K562 (cell line): ENCODE results near the gene SCARF1. TPM values are rescaled to one million over a fixed set of nuclear protein-coding genes. Genes with fewer than 3 reads are reported as not detected.
A peak's percentile ranks its signal among the peaks of the same experiment; 100 is the strongest.

Source experiments
- CBX1 ChIP-seq: sonication (generic); IDR thresholded peaks from 2 replicates; pipeline ENCODE4 v1.6.1; 2016; ENCODE audit warnings: antibody characterized with exemption, low read depth, mild to moderate bottlenecking
- CTCFL ChIP-seq: IDR thresholded peaks from 2 replicates; pipeline ENCODE4 v1.6.1; 2011; ENCODE audit warnings: borderline replicate concordance, low read depth, mild to moderate bottlenecking, moderate library complexity, low read length; ENCODE audit not compliant: insufficient read depth, poor library complexity, severe bottlenecking
- DPF2 ChIP-seq: fragments of 450-650 bp; IDR thresholded peaks from 2 replicates; pipeline ENCODE4 v1.6.1; 2016
- ETS2 ChIP-seq: IDR thresholded peaks from 2 replicates; pipeline ENCODE4 v1.6.1; 2016; ENCODE audit warnings: borderline replicate concordance, missing genetic modification characterization, mild to moderate bottlenecking, moderate library complexity, missing compliant biosample characterization; ENCODE audit not compliant: poor library complexity, severe bottlenecking
- GATAD2A ChIP-seq: fragments of 450-650 bp; IDR thresholded peaks from 2 replicates; pipeline ENCODE4 v1.6.1; 2017
- GTF2F1 ChIP-seq: IDR thresholded peaks from 2 replicates; pipeline ENCODE4 v1.6.1; 2011; ENCODE audit warnings: low read depth, low read length, improper control_type of control experiment
- HMBOX1 ChIP-seq: sonication (generic); IDR thresholded peaks from 2 replicates; pipeline ENCODE4 v1.6.1; 2016
- HNRNPL ChIP-seq: fragments of 200-400 bp; formaldehyde crosslinking; IDR thresholded peaks from 2 replicates; pipeline ENCODE4 v1.6.1; 2017; ENCODE audit warnings: low read depth, mild to moderate bottlenecking, low read length
- IRF2 ChIP-seq: sonication (generic); formaldehyde crosslinking; IDR thresholded peaks from 2 replicates; pipeline ENCODE4 v1.8.1; 2022; ENCODE audit warnings: mild to moderate bottlenecking, missing genetic modification reagents
- JUND ChIP-seq, 2 experiments: IDR thresholded peaks; 2 replicates in 1 of 2; 3 replicates in 1 of 2; pipeline ENCODE4 v1.6.1; 2011; ENCODE audit warnings: borderline replicate concordance in 2 of 2, low read depth in 2 of 2, low read length in 2 of 2, improper control_type of control experiment in 1 of 2, missing biosample characterization in 1 of 2, missing genetic modification characterization in 1 of 2, missing genetic modification reagents in 1 of 2
- NR0B1 ChIP-seq: fragments of 450-650 bp; IDR thresholded peaks from one replicate; pipeline ENCODE4 v1.6.1; 2018; ENCODE audit warnings: mild to moderate bottlenecking, moderate library complexity; ENCODE audit not compliant: partially characterized antibody
- NR3C1 ChIP-seq: sonication (generic); formaldehyde crosslinking; IDR thresholded peaks from 2 replicates; pipeline ENCODE4 v1.8.1; 2022; ENCODE audit warnings: missing genetic modification reagents
- TCF7 ChIP-seq: sonication (generic); IDR thresholded peaks from 2 replicates; pipeline ENCODE4 v1.6.1; 2016; ENCODE audit warnings: antibody characterized with exemption, borderline replicate concordance
- TCF7L2 ChIP-seq: fragments of 150-350 bp; IDR thresholded peaks from 2 replicates; pipeline ENCODE4 v1.6.1; 2016; ENCODE audit warnings: low read depth, mild to moderate bottlenecking, low read length, moderate library complexity
- ZBTB43 ChIP-seq: sonication (generic); formaldehyde crosslinking; IDR thresholded peaks from 2 replicates; pipeline ENCODE4 v1.8.0; 2023; ENCODE audit warnings: mild to moderate bottlenecking, missing genetic modification reagents
- ZNF143 ChIP-seq: sonication (generic); formaldehyde crosslinking; IDR thresholded peaks from 2 replicates; pipeline ENCODE4 v1.9.0; 2022; ENCODE audit warnings: mild to moderate bottlenecking, missing genetic modification reagents
- ZNF224 ChIP-seq: sonication (generic); formaldehyde crosslinking; IDR thresholded peaks from 2 replicates; pipeline ENCODE4 v1.8.0; 2022; ENCODE audit warnings: mild to moderate bottlenecking, missing genetic modification reagents
- ZNF511 ChIP-seq: sonication (generic); formaldehyde crosslinking; IDR thresholded peaks from 2 replicates; pipeline ENCODE4 v1.8.0; 2022; ENCODE audit warnings: mild to moderate bottlenecking, missing genetic modification reagents
- polyA plus RNA-seq, 8 experiments: library from polyadenylated mRNA; depleted of rRNA in 4 of 8; stranded (reverse) in 5 of 8; unstranded in 3 of 8; fragments of >200 nt; fragmentation: Nextera tagmentation in 2 of 8; fragmentation: Illumina TruSeq in 1 of 8; extraction: Ambion mirVana in 2 of 8; extraction: Trizol in 1 of 8; gene quantifications; 2 replicates each; pipeline versions ENCODE4 v1.2.1 to v1.2.3, GENCODE V29; 2011 to 2014; ENCODE audit warnings: inconsistent platforms in 1 of 8, missing spikeins in 1 of 8
- total RNA-seq, 7 experiments: library from RNA; depleted of rRNA in 6 of 7; stranded (reverse); fragments of >200 nt in 6 of 7; fragmentation: Illumina TruSeq in 2 of 7; extraction: Trizol in 2 of 7; gene quantifications; 2 replicates each; pipeline versions ENCODE4 v1.2.1 to v1.2.3, GENCODE V29; 2011 to 2021; ENCODE audit warnings: low replicate concordance in 1 of 7

SCARF1 gene
- total and polyA plus RNA-seq, 9 of the 15 experiments (the other 6 are each of a cell fraction or from before 2014, with no cell fraction given) = 0.04 to 2.1 (median 0.63) TPM

- TF ChIP-seq TCF7 (no peak), IRF2 (CRISPR knock-in tag) (no peak), JUND (IDR thresholded peaks at IDR 0.05; ENCODE audit: borderline replicate concordance, low read depth, low read length) (peak; percentile 77; the same call in 1 of the 2 replicates), JUND (tag; IDR thresholded peaks at IDR 0.05; ENCODE audit: borderline replicate concordance, low read depth, low read length) (peak; percentile 45; the same call in 1 of the 3 replicates), GATAD2A (0 out of 2 replicates have a peak, but pooled peaks have one; percentile 26), CTCFL (no peak), HNRNPL (no peak), ZNF143 (CRISPR knock-in tag) (no peak), GTF2F1 (no peak), ZBTB43 (no peak), NR3C1 (CRISPR knock-in tag) (no peak), DPF2 (0 out of 2 replicates have a peak, but pooled peaks have one; percentile 65), NR0B1 (no peak), HMBOX1 (peak; percentile 100), ZNF511 (CRISPR knock-in tag) (0 out of 2 replicates have a peak, but pooled peaks have one; percentile 33), CBX1 (no peak), ZNF224 (no peak), TCF7L2 (no peak), ETS2 (tag) (no peak)
Measured at GRCh38 chr17:1617620-1618174, 27.8 kb downstream of the SCARF1 start (continued).
